ENCODE results near the gene STAG3.
A peak's percentile ranks its signal among the peaks of the same experiment; 100 is the strongest.
"Not testable (repeated sequence)": the region's sequence is repeated elsewhere in the genome, so short reads cannot be mapped to it uniquely, and the experiment has no call there.

The STAG3 gene, protein sequence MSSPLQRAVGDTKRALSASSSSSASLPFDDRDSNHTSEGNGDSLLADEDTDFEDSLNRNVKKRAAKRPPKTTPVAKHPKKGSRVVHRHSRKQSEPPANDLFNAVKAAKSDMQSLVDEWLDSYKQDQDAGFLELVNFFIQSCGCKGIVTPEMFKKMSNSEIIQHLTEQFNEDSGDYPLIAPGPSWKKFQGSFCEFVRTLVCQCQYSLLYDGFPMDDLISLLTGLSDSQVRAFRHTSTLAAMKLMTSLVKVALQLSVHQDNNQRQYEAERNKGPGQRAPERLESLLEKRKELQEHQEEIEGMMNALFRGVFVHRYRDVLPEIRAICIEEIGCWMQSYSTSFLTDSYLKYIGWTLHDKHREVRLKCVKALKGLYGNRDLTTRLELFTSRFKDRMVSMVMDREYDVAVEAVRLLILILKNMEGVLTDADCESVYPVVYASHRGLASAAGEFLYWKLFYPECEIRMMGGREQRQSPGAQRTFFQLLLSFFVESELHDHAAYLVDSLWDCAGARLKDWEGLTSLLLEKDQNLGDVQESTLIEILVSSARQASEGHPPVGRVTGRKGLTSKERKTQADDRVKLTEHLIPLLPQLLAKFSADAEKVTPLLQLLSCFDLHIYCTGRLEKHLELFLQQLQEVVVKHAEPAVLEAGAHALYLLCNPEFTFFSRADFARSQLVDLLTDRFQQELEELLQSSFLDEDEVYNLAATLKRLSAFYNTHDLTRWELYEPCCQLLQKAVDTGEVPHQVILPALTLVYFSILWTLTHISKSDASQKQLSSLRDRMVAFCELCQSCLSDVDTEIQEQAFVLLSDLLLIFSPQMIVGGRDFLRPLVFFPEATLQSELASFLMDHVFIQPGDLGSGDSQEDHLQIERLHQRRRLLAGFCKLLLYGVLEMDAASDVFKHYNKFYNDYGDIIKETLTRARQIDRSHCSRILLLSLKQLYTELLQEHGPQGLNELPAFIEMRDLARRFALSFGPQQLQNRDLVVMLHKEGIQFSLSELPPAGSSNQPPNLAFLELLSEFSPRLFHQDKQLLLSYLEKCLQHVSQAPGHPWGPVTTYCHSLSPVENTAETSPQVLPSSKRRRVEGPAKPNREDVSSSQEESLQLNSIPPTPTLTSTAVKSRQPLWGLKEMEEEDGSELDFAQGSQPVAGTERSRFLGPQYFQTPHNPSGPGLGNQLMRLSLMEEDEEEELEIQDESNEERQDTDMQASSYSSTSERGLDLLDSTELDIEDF
- long read RNA-seq, donor 1, result 0 reads
- long read RNA-seq, donor 2, result 0 reads
- long read RNA-seq, donor 3, result 0 reads
- long read RNA-seq, donor 4, full-length matches to known transcripts, result 1 of 1 reads
- long read RNA-seq, donor 4, partial matches to known transcripts, result 0 of 1 reads
- long read RNA-seq, donor 4, other reads (novel, unspliced or antisense), result 0 of 1 reads
- long read RNA-seq, donor 5, result 0 reads
- long read RNA-seq, donor 6, result 0 reads
- long read RNA-seq, donor 7, partial matches to known transcripts, result 0 of 11 reads
- long read RNA-seq, donor 7, other reads (novel, unspliced or antisense), result 11 of 11 reads
- long read RNA-seq, donor 8, partial matches to known transcripts, result 6 of 6 reads
- long read RNA-seq, donor 8, other reads (novel, unspliced or antisense), result 0 of 6 reads

DNA sequence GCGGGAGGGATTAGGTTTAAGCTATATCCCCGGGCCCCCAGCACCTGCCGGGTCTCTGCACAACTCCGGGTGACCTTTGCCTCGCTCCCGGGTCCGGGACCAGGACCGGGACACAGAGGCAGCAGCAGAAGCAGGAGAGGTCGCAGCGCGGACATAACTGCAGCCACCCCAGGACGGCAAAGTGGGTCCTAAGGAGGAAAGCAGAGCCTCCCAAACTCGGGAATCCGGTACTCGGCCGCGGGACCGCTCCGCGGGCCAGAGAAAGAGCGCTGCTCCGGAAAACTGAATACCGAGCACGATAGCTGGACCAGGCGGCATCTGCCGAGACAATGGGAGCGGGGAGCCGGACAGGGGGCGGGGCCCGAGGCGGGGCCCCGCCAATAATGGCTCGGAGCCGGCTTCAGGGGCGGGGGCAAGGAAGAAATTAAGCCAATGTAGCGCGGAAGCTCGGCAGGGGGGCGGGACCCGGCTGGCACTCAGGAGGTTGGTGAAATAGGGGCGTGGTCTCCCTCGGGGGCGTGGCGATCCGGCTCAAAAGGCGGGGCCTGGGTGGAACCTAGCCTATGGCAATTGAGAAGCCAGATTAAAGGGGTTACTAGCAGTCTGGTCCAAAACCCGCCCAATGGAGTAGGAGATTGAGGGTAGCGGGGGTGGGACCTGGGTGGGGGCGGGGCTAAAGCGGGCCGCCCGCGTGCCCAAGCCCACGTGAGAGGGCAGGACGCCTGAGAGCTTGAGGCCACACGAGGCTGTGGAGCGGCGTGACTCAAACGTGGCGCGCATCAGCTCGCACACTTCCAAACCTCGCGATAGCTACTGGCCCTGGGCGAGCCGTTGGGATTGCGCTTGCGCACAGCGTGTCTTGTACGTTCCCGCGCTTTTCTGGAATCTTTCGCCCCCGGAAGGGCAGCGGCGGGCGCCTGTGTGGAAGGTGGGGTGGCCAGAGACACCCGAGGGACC lies at the start of gene STAG3, which contains the start of gene GPC2:
TSS of gene STAG3 (plus strand) at position 874 of the 957 bp plus-strand sequence. CDS start 2,639 bp downstream, outside the sequence.
TSS of gene GPC2 (minus strand) at position 337 of the 957 bp plus-strand sequence. CDS start at position 155, 182 bp downstream.
- peak; percentile 90 for DNase-seq

DNA sequence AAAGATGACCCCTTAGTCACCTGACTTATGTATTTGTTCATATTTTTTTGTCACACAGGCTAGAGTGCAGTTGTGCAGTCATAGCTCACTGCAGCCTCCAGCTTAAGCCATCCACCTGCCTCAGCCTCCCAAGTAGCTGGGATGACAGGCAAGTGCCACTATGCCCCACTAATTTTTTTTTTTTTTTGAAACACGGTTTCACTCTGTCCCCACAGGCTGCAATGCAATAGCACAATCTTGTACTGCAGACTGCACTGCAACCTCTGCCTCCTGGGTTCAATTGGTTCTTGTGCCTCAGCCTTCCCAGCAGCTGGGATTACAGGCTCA lies 49.1 kb upstream of the STAG3 start:
- DNase-seq, result no peak

DNA sequence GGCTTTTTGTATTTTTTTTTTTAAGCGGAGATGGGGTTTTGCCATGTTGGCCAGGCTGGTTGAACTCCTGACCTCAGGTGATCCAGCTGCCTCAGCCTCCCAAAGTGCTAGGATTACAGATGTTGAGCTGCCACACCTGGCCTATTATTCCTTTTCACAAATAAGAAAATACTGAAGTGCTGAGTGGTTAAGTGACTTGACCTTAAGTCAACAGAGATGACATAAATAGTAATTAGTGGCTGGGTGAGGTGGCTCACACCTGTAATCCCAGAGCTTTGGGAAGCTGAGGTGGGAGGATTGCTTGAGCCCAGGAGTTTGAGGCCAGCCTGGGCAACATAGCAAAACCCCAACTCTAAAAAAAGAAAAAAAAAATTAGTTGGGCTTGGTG lies 47.5 kb upstream of the STAG3 start:
- not testable (repeated sequence) for DNase-seq

DNA sequence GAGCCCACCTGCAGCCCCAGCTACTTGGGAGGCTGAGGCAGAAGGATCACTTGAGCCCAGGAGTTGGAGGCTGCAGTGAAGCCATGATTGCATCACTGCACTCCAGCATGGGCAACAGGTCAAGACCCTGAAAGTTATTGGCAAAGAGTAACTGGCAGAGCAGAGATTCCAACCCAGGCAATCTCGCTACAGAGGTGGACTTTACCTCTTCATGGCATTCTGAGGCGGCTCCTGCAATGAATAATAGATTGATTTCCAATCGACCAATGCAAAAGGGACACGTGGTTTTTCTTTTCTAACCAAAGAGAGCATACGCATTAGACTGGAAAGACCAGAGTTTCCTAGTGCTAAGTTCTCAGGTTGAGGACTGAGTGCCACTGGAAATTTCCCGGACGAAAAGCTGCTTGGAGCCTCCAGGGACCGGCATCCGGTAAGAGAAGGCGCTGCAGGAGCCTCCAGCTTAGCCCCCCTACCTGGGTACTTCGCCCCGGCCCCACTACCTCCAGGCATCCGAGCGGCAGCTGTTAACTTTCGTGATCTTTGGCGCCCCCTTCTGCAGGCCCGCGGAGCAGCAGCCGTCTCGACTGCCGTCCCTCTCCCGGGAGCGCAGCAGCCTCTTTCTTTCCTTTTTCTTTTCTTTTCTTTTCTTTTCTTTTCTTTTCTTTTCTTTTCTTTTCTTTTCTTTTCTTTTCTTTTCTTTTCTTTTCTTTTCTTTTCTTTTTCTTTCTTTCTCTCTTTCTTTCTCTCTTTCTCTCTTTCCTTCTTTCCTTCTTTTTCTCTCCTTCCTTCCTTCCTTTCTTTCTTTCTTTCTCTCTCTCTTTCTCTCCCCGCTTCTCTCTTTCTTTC lies 46.9 kb upstream of the STAG3 start:
- peak; percentile 70 for DNase-seq

DNA sequence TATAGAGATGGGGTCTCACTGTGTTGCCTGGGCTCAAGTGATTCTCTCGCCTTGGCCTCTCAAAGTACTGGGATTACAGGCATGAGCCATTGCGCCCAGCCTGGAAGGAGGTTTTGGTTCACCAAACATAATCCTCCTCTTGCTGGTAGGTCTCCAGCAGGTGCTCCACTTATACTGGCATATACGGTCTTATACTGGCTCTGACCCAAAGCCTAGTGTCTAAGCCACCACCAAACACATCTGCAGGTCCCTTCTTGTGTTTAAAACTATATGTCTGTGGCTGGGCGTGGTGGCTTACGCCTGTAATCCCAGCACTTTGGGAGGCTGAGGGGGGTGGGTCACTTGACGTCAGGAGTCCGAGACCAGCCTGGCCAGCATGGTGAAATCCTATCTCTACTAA lies 45.6 kb upstream of the STAG3 start:
- no peak for DNase-seq

DNA sequence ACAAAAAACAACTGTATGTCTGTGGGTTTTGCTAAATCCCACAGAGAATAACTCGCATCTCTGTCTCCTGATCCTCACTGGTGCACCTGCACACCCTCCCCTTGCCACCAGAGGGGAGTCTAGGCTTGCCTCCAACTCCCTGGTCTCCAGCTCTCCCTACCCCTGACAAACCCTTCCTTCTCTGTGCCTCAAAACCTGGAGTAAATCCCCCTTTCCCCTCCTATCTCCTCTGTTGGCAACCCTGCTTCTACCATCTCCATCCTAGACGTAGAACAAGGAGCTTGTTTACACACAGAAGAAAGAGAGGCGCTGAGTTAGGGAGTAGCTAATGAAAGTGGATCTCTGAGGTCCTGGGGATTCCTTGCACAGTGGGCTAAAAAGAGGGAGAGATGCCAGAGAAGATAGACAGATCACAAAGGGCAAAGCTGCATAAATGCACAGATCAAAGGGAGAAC lies 45.0 kb upstream of the STAG3 start:
- DNase-seq, result peak; percentile 54

DNA sequence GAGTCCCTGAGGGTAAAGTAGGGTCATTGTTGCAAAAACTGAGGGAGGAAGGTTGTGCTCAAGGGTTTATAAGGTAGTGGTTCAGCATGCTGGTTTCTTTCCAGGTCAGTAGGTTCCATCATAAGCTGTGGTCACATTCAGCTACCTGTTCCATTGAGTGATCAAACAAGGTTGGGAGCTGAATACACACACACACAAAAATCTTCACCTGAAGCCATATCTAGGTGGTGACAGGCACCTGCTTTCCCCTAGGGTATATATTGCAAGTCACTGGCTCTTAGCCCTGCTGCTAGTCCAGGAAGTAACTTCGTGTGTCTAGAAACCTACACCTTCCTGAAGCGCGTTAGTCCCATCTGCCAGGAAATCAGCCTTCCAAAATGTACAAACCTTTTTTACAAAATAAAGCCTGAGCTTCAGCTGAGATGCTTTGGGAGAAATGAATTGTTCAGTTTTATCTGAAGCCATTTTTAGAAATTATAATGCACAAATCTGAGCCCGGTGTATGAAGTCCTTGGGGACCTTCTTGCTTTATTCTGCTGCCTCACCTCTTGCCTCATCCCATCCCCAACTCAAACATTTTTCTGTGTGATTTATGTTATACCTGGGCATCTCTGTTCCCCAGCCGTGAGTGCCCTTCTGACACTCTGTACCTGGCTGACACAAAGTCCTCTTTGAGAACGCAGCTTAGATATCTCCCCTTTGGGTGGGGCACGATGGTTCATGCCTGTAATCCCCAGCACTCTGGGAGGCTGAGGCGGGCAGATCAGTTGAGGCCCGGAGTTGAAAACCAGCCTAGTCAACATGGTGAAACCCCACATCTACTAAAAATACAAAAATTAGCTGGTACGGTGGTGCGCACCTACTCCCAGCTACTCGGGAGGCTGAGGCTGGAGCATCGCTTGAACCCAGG lies 39.6 kb upstream of the STAG3 start:
- DNase-seq, result no peak

DNA sequence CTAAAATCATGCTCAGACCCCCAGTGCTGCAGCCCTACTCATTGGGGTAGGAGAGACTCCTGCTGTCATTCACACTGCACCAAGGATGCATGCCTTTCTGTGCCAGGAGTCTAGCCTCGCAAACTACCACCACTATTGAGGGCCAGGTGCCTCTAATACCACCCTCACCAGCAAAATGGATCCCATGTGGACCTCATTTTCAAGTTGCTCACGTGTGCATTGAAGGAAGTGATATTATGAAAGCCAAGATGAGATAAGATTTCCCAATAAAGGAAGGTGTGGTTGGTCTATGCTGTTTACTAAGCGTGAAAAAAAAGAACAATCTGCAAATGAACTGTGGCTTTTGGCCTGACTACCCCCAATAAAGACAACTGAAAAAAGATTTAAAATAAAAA lies 36.2 kb upstream of the STAG3 start:
- no peak for DNase-seq

DNA sequence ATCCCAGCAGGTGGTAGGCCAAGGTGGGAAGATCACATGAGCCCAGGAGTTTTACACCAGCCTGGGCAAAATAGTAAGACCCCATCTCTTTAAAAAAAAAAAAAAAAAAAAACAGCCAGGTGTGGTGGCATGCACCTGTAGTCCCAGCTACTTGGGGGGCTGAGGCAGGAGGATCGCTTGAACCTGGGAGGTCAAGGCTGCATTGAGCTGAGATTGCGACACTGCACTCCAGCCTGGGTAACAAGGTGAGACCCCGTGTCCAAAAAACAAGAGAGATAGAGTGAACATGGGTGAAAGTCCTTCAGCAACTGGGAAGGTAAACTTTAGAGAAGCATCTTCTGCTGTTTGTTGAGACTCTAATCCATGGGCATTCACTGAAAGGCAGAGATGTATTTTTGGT lies 35.3 kb upstream of the STAG3 start:
- DNase-seq, result no peak

DNA sequence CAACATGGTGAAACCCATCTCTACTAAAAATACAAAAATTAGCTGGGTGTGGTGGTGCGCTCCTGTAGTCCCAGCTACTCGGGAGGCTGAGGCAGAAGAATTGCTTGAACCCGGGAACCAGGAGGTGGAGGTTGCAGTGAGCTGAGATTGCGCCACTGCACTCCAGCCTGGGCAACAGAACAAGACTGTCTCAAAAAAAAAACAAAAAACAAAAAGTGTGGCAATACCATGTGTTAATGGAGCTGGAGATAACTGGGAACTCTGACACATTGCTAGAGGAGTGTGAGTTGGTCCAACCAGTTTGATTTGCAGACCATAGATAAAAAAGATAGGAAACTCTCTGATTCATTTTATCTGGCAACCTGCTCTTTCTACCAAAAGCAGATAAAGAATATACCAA lies 31.4 kb upstream of the STAG3 start:
- not testable (repeated sequence) for DNase-seq

DNA sequence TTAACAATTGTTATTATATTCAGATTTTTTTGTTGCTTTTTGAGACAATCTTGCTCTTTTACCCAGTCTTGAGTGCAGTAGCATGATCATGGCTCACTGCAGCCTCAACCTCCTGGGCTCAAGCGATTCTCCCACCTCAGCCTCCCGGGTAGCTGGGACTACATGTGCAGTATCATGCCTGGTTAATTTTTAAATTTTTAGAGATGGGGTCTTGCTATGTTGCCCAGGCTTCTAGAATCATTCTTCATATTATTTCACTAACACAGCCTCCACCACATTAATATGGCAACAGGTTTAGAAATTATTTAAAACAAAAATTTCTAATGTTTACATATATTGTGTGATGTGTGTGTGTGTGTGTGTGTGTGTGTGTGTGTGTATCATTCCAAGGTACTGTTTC lies 30.4 kb upstream of the STAG3 start:
- DNase-seq, result no peak

DNA sequence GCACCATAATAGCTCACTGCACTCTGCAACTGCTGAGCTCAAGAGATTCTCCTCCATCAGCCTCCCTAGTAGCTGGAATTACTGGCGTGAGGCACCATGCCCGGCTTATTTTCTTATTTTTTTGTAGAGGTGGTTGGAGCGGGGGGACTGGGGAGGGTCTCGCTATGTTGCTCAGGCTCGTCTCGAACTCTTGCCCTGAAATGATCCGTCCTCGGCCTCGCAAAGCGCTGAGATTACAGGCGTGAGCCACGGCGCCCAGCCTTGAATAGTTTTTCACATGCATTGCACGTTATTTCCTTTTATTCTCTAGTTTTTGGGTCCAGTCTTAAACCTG lies 29.5 kb upstream of the STAG3 start:
- no peak for DNase-seq

DNA sequence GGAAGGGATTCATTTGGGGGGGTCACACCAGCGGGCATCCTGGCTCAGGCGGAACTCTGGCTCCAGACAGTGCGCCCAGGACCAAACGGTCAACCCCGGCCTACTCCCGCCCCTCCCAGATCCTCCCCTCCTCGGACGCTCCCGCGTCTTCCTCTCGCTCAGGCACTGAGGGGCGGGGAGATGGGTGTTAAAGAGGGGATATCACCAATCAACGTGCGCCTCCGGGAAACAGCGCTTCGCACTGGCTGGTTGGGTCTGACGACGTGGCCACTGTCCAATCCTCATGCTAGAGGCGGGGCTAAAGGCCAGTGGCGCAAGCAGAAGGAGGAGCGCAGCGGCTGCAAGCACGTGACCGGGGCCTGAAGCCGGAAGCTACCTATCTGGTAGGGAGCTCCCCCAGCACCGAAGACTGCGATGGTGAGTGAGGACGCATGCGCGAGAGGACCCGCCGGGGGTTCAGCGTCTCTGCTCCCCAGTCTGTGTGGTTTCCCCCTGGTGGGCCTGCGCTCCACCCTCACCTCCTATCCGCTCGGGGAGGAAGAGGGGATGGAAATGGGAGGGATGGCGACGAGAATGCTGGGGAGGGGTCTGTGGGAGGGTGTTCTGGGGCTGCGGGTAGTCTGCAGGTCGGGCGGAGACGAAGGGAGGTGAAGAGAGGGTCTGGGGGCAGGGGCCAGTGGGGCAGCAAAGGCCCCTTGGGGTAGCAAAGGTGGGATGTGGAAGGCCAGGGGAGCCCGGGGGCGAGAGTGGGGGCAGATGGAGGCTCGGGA lies 29.0 kb upstream of the STAG3 start, which contains the start of gene LAMTOR4:
TSS of gene LAMTOR4 (plus strand) at position 360 of the 770 bp plus-strand sequence. CDS start at position 415, 55 bp downstream.
- peak; percentile 89 for DNase-seq

DNA sequence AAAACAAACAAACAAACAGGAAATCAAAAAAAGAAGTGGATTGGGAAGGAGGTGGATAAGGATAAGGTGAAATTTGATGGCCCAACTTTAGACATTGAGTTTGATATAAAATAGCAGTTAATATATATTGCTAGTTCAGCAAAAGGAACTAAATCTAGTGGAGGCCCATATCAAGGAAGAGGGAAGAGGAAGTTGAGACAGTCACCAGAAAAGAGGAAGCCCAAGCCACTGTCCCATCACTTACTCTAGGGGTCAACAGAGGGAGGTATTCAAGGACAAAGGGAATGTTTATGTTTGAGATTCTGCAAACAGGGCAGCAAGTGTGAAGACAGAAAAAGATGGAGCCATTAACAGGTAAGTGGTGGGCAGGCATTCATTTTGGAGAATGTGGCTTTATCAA lies 25.3 kb upstream of the STAG3 start:
- DNase-seq, result no peak

DNA sequence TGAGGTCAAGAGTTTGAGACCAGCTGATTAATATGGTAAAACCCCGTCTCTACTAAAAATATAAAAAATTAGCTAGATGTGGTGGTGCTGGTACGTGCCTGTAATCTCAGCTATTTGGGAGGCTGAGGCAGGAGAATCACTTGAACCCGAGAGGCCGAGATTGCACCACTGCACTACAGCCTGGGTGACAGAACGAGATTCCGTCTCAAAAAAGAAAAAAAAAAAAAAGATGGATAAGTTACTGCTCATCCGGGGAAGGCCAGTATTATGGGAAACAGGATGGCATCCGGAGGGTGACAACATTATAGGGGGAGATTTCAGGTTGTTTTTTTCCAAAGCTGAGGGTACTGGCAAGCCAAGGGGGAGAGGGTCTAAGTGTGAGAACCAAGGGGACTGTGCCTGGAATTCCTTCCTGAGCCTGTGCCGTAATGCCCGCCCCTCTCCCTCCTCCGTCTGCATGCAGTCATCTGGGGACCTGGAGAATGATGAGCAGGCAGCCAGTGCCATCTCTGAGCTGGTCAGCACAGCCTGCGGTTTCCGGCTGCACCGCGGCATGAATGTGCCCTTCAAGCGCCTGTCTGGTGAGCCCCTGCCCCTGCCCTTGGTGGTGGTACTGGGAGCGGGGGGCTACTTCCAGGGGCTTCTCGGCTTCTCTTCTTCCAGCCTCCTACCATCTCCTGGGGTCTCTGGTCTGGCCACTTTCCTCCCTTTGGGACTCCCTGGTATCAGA lies 24.6 kb upstream of the STAG3 start:
- no peak for DNase-seq

DNA sequence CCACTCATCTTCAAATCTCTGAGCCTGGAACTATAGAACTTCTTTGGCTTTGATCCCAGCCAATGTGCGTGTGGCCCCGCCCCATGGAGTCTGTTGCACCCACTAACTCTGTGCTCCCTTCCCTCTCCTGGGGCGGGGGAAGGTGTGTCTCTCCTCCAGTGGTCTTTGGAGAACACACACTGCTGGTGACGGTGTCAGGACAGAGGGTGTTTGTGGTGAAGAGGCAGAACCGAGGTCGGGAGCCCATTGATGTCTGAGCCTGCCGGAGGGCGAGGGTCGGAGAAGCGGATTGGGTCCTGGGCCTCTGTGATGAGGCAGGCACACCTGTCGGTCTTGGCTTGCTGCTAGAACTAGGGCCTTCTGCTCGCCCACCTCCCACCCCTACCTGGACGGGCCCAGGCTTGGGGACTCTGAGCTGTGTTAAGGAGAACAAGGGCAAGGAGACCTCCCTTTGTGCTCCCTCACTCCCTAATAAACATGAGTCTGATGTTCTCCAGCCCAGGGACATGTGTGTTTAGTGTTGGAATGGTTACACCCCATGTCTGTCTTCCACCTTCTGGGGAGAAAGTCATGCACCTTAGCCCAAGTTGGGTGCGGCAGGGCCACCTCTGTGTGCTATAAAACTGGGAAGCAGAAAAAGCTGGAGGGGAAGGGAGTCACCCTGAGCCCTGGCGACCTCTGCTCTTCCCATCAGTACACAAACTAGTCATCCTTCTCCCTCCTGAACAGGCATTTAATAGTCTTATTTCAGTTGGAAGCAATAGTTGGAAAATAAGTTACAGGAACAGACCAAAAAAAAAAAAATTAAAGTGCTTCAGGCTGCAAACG lies 23.8 kb upstream of the STAG3 start:
- DNase-seq, result no peak
